GM23338 (cell line): Measurements from ENCODE around the gene CYP2D6. TPM values are rescaled to one million over a fixed set of nuclear protein-coding genes. Genes with fewer than 3 reads are reported as not detected.

ENCODE experiments used
- ATAC-seq: fragments of 200-7000 bp; cut with Tn5 transposase; 3 replicates; pipeline ENCODE4 v1.9.1; 2020
- DNase-seq: peaks from one replicate; pipeline ENCODE4 v3.0.0-alpha.2; 2015; ENCODE audit warnings: low spot score
- H2AFZ ChIP-seq: fragments of 200-600 bp; sonication (generic); 2 replicates; pipeline ENCODE4 v1.8.0; 2016; ENCODE audit warnings: antibody characterized with exemption, mild to moderate bottlenecking, moderate library complexity
- H3F3A ChIP-seq: fragments of 200-600 bp; sonication (generic); replicated peaks from 2 replicates; pipeline ENCODE4 v1.8.0; 2017; ENCODE audit warnings: antibody characterized with exemption, mixed run types, low read depth
- H3K27ac ChIP-seq: fragments of 200-600 bp; sonication (generic); 2 replicates; pipeline ENCODE4 v1.6.1; 2016; ENCODE audit warnings: low read depth
- H3K27me3 ChIP-seq: fragments of 200-600 bp; sonication (generic); 2 replicates; pipeline ENCODE4 v1.8.0; 2016; ENCODE audit warnings: mild to moderate bottlenecking, mixed run types, moderate library complexity; ENCODE audit not compliant: insufficient read depth
- H3K36me3 ChIP-seq: fragments of 200-600 bp; sonication (generic); 2 replicates; pipeline ENCODE4 v1.8.0; 2016; ENCODE audit warnings: mild to moderate bottlenecking; ENCODE audit not compliant: insufficient read depth
- H3K4me1 ChIP-seq: fragments of 200-600 bp; sonication (generic); 2 replicates; pipeline ENCODE4 v1.8.0; 2016; ENCODE audit warnings: mild to moderate bottlenecking, moderate library complexity; ENCODE audit not compliant: insufficient read depth
- H3K4me2 ChIP-seq: fragments of 200-600 bp; sonication (generic); 2 replicates; pipeline ENCODE4 v1.7.1; 2017; ENCODE audit warnings: mixed run types
- H3K4me3 ChIP-seq: fragments of 200-600 bp; sonication (generic); 2 replicates; pipeline ENCODE4 v1.6.1; 2016; ENCODE audit warnings: mixed run types
- H3K79me2 ChIP-seq: fragments of 200-600 bp; sonication (generic); replicated peaks from 2 replicates; pipeline ENCODE4 v1.8.0; 2017; ENCODE audit warnings: mild to moderate bottlenecking; ENCODE audit not compliant: insufficient read depth
- H3K9me2 ChIP-seq: fragments of 200-600 bp; sonication (generic); 2 replicates; pipeline ENCODE4 v1.8.0; 2017; ENCODE audit not compliant: insufficient read depth
- H4K20me1 ChIP-seq: fragments of 200-600 bp; sonication (generic); replicated peaks from 2 replicates; pipeline ENCODE4 v1.8.0; 2017; ENCODE audit warnings: mild to moderate bottlenecking; ENCODE audit not compliant: insufficient read depth
- H3K27ac Mint-ChIP-seq: 2 replicates; pipeline ENCODE4 v1.8.0; 2020; ENCODE audit warnings: inconsistent platforms, mild to moderate bottlenecking, moderate library complexity, mixed read lengths
- H3K27me3 Mint-ChIP-seq: 3 replicates; pipeline ENCODE4 v1.8.0; 2022; ENCODE audit warnings: low read depth, mild to moderate bottlenecking, moderate library complexity, mixed read lengths, inconsistent platforms; ENCODE audit not compliant: insufficient read depth, poor library complexity
- H3K36me3 Mint-ChIP-seq: 3 replicates; pipeline ENCODE4 v1.8.0; 2021; ENCODE audit warnings: low read depth, mild to moderate bottlenecking, inconsistent platforms, moderate library complexity, mixed read lengths
- H3K4me1 Mint-ChIP-seq: 3 replicates; pipeline ENCODE4 v1.8.0; 2020; ENCODE audit warnings: mild to moderate bottlenecking, inconsistent platforms, mixed read lengths
- H3K4me3 Mint-ChIP-seq: 3 replicates; pipeline ENCODE4 v1.8.0; 2021; ENCODE audit warnings: moderate library complexity, mild to moderate bottlenecking, inconsistent platforms, mixed read lengths
- H3K9me3 Mint-ChIP-seq: 3 replicates; pipeline ENCODE4 v1.8.0; 2020; ENCODE audit warnings: moderate library complexity, mild to moderate bottlenecking, inconsistent platforms, mixed read lengths
- EZH2 ChIP-seq: fragments of 200-600 bp; sonication (generic); IDR thresholded peaks from one replicate; pipeline ENCODE4 v1.8.0; 2017; ENCODE audit warnings: antibody characterized with exemption, mild to moderate bottlenecking, low read depth; ENCODE audit not compliant: unreplicated experiment
- EZH2phosphoT487 ChIP-seq: fragments of 200-600 bp; sonication (generic); IDR thresholded peaks from one replicate; pipeline ENCODE4 v1.8.1; 2018; ENCODE audit warnings: antibody characterized with exemption; ENCODE audit not compliant: unreplicated experiment
- JUNB ChIP-seq: IDR thresholded peaks from one replicate; pipeline ENCODE4 v1.6.1; 2016; ENCODE audit warnings: antibody characterized with exemption; ENCODE audit not compliant: unreplicated experiment
- POLR2AphosphoS5 ChIP-seq: IDR thresholded peaks from 2 replicates; pipeline ENCODE4 v1.6.1; 2016; ENCODE audit warnings: antibody characterized with exemption, low read depth
- STAT1 ChIP-seq: IDR thresholded peaks from one replicate; pipeline ENCODE4 v1.6.1; 2016; ENCODE audit warnings: antibody characterized with exemption; ENCODE audit not compliant: unreplicated experiment
- ZNF331 ChIP-seq: fragments of 250-450 bp; sonication (Bioruptor Pico); IDR thresholded peaks from 2 replicates; pipeline ENCODE4 v1.5.0; 2020; ENCODE audit warnings: low read depth, mild to moderate bottlenecking, moderate library complexity
- polyA plus RNA-seq: library from polyadenylated mRNA; unstranded; fragments of >200 nt; fragmentation: Nextera tagmentation; extraction: Ambion mirVana; gene quantifications from 2 replicates; pipeline ENCODE4 v1.2.1, GENCODE V29; 2016
- total RNA-seq: library from RNA; depleted of rRNA; stranded (reverse); fragments of >200 nt; shearing (Covaris generic); gene quantifications from 2 replicates; pipeline ENCODE4 v1.2.3, GENCODE V29; 2014
- TF ChIP-seq, protein P1 (sequence below): IDR thresholded peaks from one replicate; pipeline ENCODE4 v1.6.1; 2018; ENCODE audit warnings: antibody characterized with exemption; ENCODE audit not compliant: unreplicated experiment
- TF ChIP-seq, protein P2 (sequence below): IDR thresholded peaks from 2 replicates; pipeline ENCODE4 v1.6.1; 2016; ENCODE audit warnings: antibody characterized with exemption
- TF ChIP-seq, protein P3 (sequence below): fragments of 250-450 bp; sonication (Bioruptor Pico); IDR thresholded peaks from 2 replicates; pipeline ENCODE4 v1.5.0; 2020; ENCODE audit warnings: mild to moderate bottlenecking, moderate library complexity

CYP2D6 gene
- total and polyA plus RNA-seq, 2 experiments from 2014 or later: 1.2 to 1.3 TPM

DNA sequence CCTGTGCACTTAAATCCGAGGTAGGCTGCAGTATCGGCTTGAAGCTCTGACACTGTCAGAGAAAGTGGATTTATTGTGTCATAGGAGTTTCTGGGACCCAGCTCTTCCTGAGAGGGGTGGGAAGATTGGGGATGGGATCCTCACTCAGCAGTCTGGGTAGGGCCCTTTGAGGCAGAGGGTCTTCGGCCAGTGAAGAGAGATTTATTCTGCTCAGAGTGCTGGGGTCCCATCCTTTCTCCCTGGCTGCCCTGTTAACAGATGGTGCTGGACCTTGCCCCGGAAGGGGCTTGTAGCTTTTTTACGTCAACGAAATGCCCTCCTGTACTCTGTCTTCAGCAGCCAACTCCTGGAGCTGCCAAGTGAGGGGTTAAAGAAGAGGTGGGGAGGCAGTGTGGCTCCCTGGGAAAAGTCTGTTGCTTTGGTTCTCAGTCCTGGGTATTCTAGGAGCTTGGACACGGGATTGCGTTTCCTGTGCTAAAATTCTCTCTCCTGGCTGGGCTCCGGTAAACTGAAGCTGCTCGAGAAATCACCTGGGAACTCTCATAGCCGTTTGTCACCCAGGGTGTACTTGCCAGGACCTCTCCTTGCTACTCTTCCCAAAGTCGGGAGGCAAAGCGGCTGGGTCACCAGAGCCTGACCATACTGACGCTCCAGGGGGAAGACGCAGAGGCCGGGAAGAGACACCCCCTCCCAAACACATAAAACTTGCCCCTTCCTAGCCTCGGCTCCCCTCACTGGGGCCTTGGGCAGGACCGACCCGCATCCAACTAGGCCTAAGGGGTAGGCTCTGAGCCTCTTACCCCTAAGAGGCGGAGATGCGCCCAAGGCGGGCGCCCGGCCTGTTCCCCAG, 51.9 kb downstream of the CYP2D6 start:
- H3K27ac ChIP-seq: peak overlapping the region; percentile 92
- TF ChIP-seq, protein P1, sequence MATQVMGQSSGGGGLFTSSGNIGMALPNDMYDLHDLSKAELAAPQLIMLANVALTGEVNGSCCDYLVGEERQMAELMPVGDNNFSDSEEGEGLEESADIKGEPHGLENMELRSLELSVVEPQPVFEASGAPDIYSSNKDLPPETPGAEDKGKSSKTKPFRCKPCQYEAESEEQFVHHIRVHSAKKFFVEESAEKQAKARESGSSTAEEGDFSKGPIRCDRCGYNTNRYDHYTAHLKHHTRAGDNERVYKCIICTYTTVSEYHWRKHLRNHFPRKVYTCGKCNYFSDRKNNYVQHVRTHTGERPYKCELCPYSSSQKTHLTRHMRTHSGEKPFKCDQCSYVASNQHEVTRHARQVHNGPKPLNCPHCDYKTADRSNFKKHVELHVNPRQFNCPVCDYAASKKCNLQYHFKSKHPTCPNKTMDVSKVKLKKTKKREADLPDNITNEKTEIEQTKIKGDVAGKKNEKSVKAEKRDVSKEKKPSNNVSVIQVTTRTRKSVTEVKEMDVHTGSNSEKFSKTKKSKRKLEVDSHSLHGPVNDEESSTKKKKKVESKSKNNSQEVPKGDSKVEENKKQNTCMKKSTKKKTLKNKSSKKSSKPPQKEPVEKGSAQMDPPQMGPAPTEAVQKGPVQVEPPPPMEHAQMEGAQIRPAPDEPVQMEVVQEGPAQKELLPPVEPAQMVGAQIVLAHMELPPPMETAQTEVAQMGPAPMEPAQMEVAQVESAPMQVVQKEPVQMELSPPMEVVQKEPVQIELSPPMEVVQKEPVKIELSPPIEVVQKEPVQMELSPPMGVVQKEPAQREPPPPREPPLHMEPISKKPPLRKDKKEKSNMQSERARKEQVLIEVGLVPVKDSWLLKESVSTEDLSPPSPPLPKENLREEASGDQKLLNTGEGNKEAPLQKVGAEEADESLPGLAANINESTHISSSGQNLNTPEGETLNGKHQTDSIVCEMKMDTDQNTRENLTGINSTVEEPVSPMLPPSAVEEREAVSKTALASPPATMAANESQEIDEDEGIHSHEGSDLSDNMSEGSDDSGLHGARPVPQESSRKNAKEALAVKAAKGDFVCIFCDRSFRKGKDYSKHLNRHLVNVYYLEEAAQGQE: no peak
- TF ChIP-seq EZH2phosphoT487 (no peak), STAT1 (no peak), JUNB (no peak), EZH2 (no peak), POLR2AphosphoS5 (no peak)
- TF ChIP-seq, protein P2, sequence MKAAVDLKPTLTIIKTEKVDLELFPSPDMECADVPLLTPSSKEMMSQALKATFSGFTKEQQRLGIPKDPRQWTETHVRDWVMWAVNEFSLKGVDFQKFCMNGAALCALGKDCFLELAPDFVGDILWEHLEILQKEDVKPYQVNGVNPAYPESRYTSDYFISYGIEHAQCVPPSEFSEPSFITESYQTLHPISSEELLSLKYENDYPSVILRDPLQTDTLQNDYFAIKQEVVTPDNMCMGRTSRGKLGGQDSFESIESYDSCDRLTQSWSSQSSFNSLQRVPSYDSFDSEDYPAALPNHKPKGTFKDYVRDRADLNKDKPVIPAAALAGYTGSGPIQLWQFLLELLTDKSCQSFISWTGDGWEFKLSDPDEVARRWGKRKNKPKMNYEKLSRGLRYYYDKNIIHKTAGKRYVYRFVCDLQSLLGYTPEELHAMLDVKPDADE: no peak
- H3K4me3 ChIP-seq: peak overlapping the region; percentile 68
- DNase-seq (peak; percentile 29), ATAC-seq (peak; percentile 41)
- Mint-ChIP-seq H3K9me3 (no peaks in the 10 kb centered on the region; the same call in 2 of the 3 replicates), H3K27ac (peak overlapping the region; percentile 98), H3K4me3 (peak overlapping the region; percentile 97), H3K4me1 (peaks cover 23% of the 10 kb centered on the region), H3K36me3 (peaks cover 13% of the 10 kb centered on the region), H3K27me3 (peaks cover 9% of the 10 kb centered on the region)
- peak overlapping the region; percentile 87 for H3K4me2 ChIP-seq
- H3K4me1 ChIP-seq: peaks cover 9% of the 10 kb centered on the region; the same call in 1 of the 2 replicates
- no peaks in the 10 kb centered on the region for H3K36me3 ChIP-seq
- peak overlapping the region; percentile 88 for H2AFZ ChIP-seq
- H3K27me3 ChIP-seq: peaks cover 3% of the 10 kb centered on the region; the same call in 1 of the 2 replicates
- peaks cover 7% of the 10 kb centered on the region; the same call in 1 of the 2 replicates for H3F3A ChIP-seq
- H3K9me2 ChIP-seq: no peaks in the 10 kb centered on the region
- 0 out of 2 replicates have a peak, but pooled peaks cover 4% of the 10 kb centered on the region for H4K20me1 ChIP-seq
- peaks cover 7% of the 10 kb centered on the region; the same call in 1 of the 2 replicates for H3K79me2 ChIP-seq

DNA sequence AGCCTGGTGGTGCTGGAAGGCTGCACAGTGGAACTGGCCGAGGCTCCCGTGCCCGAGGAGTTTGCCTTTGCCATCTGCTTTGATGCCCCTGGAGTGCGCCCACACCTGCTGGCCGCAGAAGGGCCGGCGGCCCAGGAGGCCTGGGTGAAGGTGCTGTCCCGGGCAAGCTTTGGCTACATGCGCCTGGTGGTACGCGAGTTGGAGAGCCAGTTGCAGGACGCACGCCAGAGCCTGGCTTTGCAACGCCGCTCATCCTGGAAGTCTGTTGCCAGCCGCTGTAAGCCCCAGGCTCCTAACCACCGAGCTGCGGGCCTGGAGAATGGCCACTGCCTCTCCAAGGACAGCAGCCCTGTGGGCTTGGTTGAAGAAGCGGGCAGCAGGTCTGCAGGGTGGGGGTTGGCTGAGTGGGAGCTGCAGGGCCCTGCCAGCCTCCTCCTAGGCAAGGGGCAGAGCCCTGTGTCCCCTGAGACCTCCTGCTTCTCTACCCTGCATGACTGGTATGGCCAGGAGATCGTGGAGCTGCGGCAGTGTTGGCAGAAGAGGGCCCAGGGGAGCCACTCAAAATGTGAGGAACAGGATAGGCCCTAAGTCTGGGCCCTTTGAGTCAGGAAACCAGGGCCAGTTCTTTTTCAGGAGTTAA, 53.0 kb downstream of the CYP2D6 start:
- DNase-seq (no peak), ATAC-seq (no peak)
- Histone ChIP-seq H3K4me3 (no peak overlapping the region), H3K4me2 (no peak overlapping the region), H3K27me3 (peaks cover 11% of the 10 kb centered on the region), H3F3A (peaks cover 7% of the 10 kb centered on the region; the same call in 1 of the 2 replicates), H3K36me3 (no peaks in the 10 kb centered on the region), H2AFZ (no peak overlapping the region), H3K79me2 (peaks cover 7% of the 10 kb centered on the region; the same call in 1 of the 2 replicates), H3K9me2 (no peaks in the 10 kb centered on the region), H4K20me1 (no peaks in the 10 kb centered on the region), H3K27ac (no peak overlapping the region), H3K4me1 (peaks cover 15% of the 10 kb centered on the region; the same call in 1 of the 2 replicates)
- H3K27ac Mint-ChIP-seq: no peak overlapping the region
- H3K36me3 Mint-ChIP-seq: peaks cover 8% of the 10 kb centered on the region
- no peak overlapping the region for H3K4me3 Mint-ChIP-seq
- no peaks in the 10 kb centered on the region; the same call in 2 of the 3 replicates for H3K9me3 Mint-ChIP-seq
- H3K4me1 Mint-ChIP-seq: peaks cover 32% of the 10 kb centered on the region
- peaks cover 15% of the 10 kb centered on the region for H3K27me3 Mint-ChIP-seq
- TF ChIP-seq ZNF331 (CRISPR knock-in tag) (no peak), JUNB (no peak)
- TF ChIP-seq, protein P3, sequence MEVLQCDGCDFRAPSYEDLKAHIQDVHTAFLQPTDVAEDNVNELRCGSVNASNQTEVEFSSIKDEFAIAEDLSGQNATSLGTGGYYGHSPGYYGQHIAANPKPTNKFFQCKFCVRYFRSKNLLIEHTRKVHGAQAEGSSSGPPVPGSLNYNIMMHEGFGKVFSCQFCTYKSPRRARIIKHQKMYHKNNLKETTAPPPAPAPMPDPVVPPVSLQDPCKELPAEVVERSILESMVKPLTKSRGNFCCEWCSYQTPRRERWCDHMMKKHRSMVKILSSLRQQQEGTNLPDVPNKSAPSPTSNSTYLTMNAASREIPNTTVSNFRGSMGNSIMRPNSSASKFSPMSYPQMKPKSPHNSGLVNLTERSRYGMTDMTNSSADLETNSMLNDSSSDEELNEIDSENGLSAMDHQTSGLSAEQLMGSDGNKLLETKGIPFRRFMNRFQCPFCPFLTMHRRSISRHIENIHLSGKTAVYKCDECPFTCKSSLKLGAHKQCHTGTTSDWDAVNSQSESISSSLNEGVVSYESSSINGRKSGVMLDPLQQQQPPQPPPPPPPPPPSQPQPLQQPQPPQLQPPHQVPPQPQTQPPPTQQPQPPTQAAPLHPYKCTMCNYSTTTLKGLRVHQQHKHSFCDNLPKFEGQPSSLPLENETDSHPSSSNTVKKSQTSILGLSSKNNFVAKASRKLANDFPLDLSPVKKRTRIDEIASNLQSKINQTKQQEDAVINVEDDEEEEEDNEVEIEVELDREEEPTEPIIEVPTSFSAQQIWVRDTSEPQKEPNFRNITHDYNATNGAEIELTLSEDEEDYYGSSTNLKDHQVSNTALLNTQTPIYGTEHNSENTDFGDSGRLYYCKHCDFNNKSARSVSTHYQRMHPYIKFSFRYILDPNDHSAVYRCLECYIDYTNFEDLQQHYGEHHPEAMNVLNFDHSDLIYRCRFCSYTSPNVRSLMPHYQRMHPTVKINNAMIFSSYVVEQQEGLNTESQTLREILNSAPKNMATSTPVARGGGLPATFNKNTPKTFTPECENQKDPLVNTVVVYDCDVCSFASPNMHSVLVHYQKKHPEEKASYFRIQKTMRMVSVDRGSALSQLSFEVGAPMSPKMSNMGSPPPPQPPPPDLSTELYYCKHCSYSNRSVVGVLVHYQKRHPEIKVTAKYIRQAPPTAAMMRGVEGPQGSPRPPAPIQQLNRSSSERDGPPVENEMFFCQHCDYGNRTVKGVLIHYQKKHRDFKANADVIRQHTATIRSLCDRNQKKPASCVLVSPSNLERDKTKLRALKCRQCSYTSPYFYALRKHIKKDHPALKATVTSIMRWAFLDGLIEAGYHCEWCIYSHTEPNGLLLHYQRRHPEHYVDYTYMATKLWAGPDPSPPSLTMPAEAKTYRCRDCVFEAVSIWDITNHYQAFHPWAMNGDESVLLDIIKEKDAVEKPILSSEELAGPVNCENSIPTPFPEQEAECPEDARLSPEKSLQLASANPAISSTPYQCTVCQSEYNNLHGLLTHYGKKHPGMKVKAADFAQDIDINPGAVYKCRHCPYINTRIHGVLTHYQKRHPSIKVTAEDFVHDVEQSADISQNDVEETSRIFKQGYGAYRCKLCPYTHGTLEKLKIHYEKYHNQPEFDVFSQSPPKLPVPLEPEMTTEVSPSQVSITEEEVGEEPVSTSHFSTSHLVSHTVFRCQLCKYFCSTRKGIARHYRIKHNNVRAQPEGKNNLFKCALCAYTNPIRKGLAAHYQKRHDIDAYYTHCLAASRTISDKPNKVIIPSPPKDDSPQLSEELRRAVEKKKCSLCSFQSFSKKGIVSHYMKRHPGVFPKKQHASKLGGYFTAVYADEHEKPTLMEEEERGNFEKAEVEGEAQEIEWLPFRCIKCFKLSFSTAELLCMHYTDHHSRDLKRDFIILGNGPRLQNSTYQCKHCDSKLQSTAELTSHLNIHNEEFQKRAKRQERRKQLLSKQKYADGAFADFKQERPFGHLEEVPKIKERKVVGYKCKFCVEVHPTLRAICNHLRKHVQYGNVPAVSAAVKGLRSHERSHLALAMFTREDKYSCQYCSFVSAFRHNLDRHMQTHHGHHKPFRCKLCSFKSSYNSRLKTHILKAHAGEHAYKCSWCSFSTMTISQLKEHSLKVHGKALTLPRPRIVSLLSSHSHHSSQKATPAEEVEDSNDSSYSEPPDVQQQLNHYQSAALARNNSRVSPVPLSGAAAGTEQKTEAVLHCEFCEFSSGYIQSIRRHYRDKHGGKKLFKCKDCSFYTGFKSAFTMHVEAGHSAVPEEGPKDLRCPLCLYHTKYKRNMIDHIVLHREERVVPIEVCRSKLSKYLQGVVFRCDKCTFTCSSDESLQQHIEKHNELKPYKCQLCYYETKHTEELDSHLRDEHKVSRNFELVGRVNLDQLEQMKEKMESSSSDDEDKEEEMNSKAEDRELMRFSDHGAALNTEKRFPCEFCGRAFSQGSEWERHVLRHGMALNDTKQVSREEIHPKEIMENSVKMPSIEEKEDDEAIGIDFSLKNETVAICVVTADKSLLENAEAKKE: no peak
